ENCODE results near the gene TYMP.
A peak's percentile ranks its signal among the peaks of the same experiment; 100 is the strongest.

TYMP gene

DNA sequence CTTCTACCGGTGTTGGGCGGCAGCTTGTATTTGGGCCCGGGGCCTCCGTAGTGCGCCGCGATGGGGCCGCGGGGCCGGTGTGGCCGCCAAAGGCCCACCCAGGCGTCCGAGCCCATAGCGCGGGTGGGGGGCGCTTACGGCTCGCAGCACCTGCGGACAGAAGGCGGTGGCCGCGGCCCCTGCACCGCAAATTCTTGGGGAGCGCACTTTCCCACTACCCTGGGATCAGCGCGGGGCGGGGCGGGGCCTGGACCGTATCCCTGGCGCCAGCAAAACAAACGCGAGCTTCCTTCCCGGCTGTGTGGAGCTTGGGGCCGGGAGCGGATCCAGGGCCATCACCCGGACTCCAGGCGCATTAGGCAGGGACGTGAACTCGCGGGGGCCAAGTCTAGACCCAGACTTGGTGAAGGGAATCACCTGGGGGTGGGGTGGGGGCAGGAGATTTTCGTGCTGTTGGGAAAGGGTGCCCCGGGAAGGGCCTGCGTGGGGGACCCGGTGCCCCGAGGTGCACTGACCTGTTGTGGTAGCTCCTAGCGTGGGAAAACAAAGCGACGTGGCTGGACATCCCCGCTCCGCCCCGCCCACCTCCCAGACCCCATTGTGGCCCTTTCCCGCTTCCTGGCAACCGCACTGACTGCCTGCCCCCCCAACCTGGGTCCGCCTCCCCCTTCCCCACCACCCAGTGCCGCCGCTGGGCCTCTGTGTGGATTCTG, 2.3 kb upstream of the TYMP start:
- no peaks in the 10 kb centered on the region for H3K9me3 ChIP-seq (ENCODE audit: low read length)
- H3F3A ChIP-seq (ENCODE audit: insufficient read depth, low read length) = peaks cover 8% of the 10 kb centered on the region
- peaks cover 57% of the 10 kb centered on the region for H3K4me1 ChIP-seq (ENCODE audit: insufficient read depth, low read length, severe bottlenecking)
- H3K27me3 ChIP-seq (ENCODE audit: insufficient read depth, low read length) = no peaks in the 10 kb centered on the region
- H4K20me1 ChIP-seq (ENCODE audit: insufficient read depth, low read length) = no peaks in the 10 kb centered on the region
- peak overlapping the region; percentile 34 for H3K27ac ChIP-seq (ENCODE audit: low read depth, low read length, poor library complexity, severe bottlenecking)
- H3K4me2 ChIP-seq (ENCODE audit: low read length) = peak overlapping the region; percentile 85
- H3K4me3 ChIP-seq (ENCODE audit: low read depth, low read length, poor library complexity, severe bottlenecking) = peak overlapping the region; percentile 80
- no peaks in the 10 kb centered on the region for H3K79me2 ChIP-seq (ENCODE audit: insufficient read depth, low read length)
- H3K36me3 ChIP-seq (ENCODE audit: insufficient read depth, low read length) = no peaks in the 10 kb centered on the region
- no peaks in the 10 kb centered on the region for H3K9me2 ChIP-seq (ENCODE audit: low read depth, low read length)
- no peak overlapping the region for H2AFZ ChIP-seq (ENCODE audit: low read length)
- TF ChIP-seq, protein P1, sequence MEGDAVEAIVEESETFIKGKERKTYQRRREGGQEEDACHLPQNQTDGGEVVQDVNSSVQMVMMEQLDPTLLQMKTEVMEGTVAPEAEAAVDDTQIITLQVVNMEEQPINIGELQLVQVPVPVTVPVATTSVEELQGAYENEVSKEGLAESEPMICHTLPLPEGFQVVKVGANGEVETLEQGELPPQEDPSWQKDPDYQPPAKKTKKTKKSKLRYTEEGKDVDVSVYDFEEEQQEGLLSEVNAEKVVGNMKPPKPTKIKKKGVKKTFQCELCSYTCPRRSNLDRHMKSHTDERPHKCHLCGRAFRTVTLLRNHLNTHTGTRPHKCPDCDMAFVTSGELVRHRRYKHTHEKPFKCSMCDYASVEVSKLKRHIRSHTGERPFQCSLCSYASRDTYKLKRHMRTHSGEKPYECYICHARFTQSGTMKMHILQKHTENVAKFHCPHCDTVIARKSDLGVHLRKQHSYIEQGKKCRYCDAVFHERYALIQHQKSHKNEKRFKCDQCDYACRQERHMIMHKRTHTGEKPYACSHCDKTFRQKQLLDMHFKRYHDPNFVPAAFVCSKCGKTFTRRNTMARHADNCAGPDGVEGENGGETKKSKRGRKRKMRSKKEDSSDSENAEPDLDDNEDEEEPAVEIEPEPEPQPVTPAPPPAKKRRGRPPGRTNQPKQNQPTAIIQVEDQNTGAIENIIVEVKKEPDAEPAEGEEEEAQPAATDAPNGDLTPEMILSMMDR (IDR thresholded peaks at IDR 0.05; ENCODE audit: low read length) = no peak
- no peak for TF ChIP-seq EZH2 (IDR thresholded peaks at IDR 0.05; ENCODE audit: borderline replicate concordance, low read length)
- H3K9ac ChIP-seq (ENCODE audit: low read length) = peak overlapping the region; percentile 83; the same call in 1 of the 2 replicates

- Histone ChIP-seq H3F3A (ENCODE audit: insufficient read depth, low read length) (peaks cover 8% of the 10 kb centered on the region), H3K9me2 (ENCODE audit: low read depth, low read length) (no peaks in the 10 kb centered on the region), H3K4me3 (ENCODE audit: low read depth, low read length, poor library complexity, severe bottlenecking) (peak overlapping the region; percentile 80), H3K4me1 (ENCODE audit: insufficient read depth, low read length, severe bottlenecking) (peaks cover 61% of the 10 kb centered on the region), H3K27me3 (ENCODE audit: insufficient read depth, low read length) (no peaks in the 10 kb centered on the region), H3K4me2 (ENCODE audit: low read length) (peak overlapping the region; percentile 85), H3K9ac (ENCODE audit: low read length) (peak overlapping the region; percentile 83), H3K36me3 (ENCODE audit: insufficient read depth, low read length) (no peaks in the 10 kb centered on the region), H3K27ac (ENCODE audit: low read depth, low read length, poor library complexity, severe bottlenecking) (peak overlapping the region; percentile 60), H3K9me3 (ENCODE audit: low read length) (no peaks in the 10 kb centered on the region), H3K79me2 (ENCODE audit: insufficient read depth, low read length) (no peaks in the 10 kb centered on the region), H4K20me1 (ENCODE audit: insufficient read depth, low read length) (no peaks in the 10 kb centered on the region), H2AFZ (ENCODE audit: low read length) (no peak overlapping the region)
- TF ChIP-seq, protein P1 (IDR thresholded peaks at IDR 0.05; ENCODE audit: low read length) = no peak
- no peak for TF ChIP-seq EZH2 (IDR thresholded peaks at IDR 0.05; ENCODE audit: borderline replicate concordance, low read length)
Observed at GRCh38 chr22:50531546-50531961, 1.7 kb upstream of the TYMP start.

DNA sequence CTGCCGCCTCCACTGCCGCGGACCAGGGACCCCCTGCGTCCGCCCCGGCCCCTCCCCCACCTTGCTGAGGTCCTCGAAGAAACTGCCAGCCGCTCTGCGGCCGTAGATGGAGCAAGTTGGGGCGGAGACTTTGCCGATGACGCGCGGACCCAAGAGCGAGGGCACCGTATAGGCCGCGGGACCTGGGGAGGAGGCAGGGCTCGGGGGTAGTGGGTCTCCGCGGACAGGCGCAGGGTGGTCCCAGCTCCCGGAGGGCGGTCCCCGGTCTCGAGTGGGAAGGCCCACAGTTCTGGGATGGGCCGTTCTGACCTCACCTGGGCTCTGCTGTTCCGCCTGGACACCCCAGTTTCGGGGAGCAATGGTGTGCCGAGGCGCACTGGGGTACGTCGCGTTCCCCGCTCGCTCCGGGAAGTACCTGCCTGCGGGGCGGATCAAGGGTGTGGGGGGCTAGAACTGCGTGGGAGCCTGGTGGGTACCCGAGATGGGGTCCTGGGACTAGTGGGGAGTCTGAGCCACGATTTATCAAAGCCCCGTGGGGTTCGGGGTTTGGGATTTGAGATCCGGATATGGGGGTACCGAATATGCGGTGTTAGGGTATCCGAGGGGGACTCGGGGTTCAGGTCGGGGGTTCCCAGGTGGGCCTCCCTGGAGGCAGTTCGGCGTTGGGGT, 1.2 kb upstream of the TYMP start:
- Histone ChIP-seq H4K20me1 (ENCODE audit: insufficient read depth, low read length) (no peaks in the 10 kb centered on the region), H3K4me3 (ENCODE audit: low read depth, low read length, poor library complexity, severe bottlenecking) (peak overlapping the region; percentile 80), H3K9ac (ENCODE audit: low read length) (peak overlapping the region; percentile 83), H3K27me3 (ENCODE audit: insufficient read depth, low read length) (no peaks in the 10 kb centered on the region), H3K4me2 (ENCODE audit: low read length) (peak overlapping the region; percentile 85), H3K9me3 (ENCODE audit: low read length) (no peaks in the 10 kb centered on the region), H3K79me2 (ENCODE audit: insufficient read depth, low read length) (no peaks in the 10 kb centered on the region), H3K9me2 (ENCODE audit: low read depth, low read length) (no peaks in the 10 kb centered on the region), H3K4me1 (ENCODE audit: insufficient read depth, low read length, severe bottlenecking) (peaks cover 63% of the 10 kb centered on the region), H3F3A (ENCODE audit: insufficient read depth, low read length) (peaks cover 5% of the 10 kb centered on the region), H3K36me3 (ENCODE audit: insufficient read depth, low read length) (no peaks in the 10 kb centered on the region), H3K27ac (ENCODE audit: low read depth, low read length, poor library complexity, severe bottlenecking) (peak overlapping the region; percentile 60), H2AFZ (ENCODE audit: low read length) (no peak overlapping the region)
- TF ChIP-seq, protein P1 (IDR thresholded peaks at IDR 0.05; ENCODE audit: low read length) = no peak
- no peak for TF ChIP-seq EZH2 (IDR thresholded peaks at IDR 0.05; ENCODE audit: borderline replicate concordance, low read length)

Data from OCI-LY1 (cell line).